ENCODE results near the gene FFAR1. TPM values are rescaled to one million over a fixed set of nuclear protein-coding genes. Genes with fewer than 3 reads are reported as not detected.

FFAR1 gene
- total and polyA plus RNA-seq, 2 donors (not counting 3 experiments of a cell fraction or from before 2014, with no cell fraction given) = not detected

DNA sequence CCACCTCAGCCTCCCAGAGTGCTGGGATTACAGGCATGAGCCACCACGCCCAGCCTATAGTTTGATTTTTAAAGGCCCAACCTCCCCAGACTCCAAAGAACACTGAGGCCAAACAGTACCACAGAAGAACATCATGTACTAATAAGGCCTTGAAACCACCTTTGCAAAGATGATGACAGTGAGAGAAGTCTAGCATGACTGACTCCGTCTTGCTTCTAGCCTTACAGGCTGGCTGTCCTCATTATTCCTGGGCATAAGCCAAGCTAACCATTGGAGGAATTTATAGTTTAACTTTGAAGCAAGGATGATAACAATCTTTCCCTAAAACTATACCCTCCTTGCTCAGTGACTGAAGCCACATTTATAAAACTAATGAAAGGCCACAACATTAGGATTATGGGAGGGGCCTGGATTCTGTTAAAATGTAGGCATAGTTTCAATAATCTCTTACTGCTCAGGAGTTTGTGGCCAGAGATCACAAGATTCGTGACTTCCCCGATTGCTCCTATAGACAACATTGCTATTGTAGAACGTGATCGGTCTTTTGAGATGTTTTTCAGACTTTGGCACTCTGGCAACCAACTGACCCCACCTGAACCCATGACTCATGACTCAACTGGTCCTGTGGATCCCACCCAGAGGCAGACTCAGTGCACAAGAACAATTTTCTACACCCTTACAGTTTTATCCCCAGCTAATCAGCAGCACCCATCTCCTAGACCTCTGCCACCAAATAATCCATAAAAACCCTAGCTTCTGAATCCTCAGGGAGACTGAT lies 40.8 kb downstream of the FFAR1 start:
- no peak overlapping the region for H3K4me2 ChIP-seq (ENCODE audit: insufficient read depth, low read length)
- BruUV-seq (replicated peaks) = no TSS peak
- dilution Hi-C loops (cut with MboI; ENCODE audit: extremely low pct_ligation_motif_present, low sequenced_read_pairs) (no loop called here), intact Hi-C loops (cut with micrococcal nuclease) (no loop called here)
- ChIA-PET CTCF (no interaction called here), POLR2A (no interaction called here)
- H3K4me3 ChIP-seq (replicated peaks in 1 of 3; ENCODE audit: insufficient read depth in 1 of 3, low read depth in 1 of 3, low read length in 3 of 3) = no peak overlapping the region
- no peaks in the 10 kb centered on the region for H3K9me3 ChIP-seq (replicated peaks; ENCODE audit: control insufficient read depth, insufficient read depth, low read length)
- no peak for TF ChIP-seq EZH2 (IDR thresholded peaks at IDR 0.05; ENCODE audit: borderline replicate concordance, low read depth, low read length, severe bottlenecking)
- TF ChIP-seq GATA2 (IDR thresholded peaks at IDR 0.05; ENCODE audit: insufficient read depth, insufficient read length, low read depth, low read length) = no peak
- TF ChIP-seq POLR2AphosphoS5 (IDR thresholded peaks at IDR 0.05; ENCODE audit: insufficient read depth, low read depth, low read length) = no peak
- TF ChIP-seq, protein P1, sequence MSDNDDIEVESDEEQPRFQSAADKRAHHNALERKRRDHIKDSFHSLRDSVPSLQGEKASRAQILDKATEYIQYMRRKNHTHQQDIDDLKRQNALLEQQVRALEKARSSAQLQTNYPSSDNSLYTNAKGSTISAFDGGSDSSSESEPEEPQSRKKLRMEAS (IDR thresholded peaks at IDR 0.05; ENCODE audit: insufficient read depth, insufficient read length) = no peak
- TF ChIP-seq JUN (IDR thresholded peaks at IDR 0.05; ENCODE audit: borderline replicate concordance, insufficient read depth, insufficient read length, low read depth) = no peak
- TF ChIP-seq FOS (IDR thresholded peaks at IDR 0.05; ENCODE audit: borderline replicate concordance, insufficient read depth, low read length) = no peak
- TF ChIP-seq, protein P2, sequence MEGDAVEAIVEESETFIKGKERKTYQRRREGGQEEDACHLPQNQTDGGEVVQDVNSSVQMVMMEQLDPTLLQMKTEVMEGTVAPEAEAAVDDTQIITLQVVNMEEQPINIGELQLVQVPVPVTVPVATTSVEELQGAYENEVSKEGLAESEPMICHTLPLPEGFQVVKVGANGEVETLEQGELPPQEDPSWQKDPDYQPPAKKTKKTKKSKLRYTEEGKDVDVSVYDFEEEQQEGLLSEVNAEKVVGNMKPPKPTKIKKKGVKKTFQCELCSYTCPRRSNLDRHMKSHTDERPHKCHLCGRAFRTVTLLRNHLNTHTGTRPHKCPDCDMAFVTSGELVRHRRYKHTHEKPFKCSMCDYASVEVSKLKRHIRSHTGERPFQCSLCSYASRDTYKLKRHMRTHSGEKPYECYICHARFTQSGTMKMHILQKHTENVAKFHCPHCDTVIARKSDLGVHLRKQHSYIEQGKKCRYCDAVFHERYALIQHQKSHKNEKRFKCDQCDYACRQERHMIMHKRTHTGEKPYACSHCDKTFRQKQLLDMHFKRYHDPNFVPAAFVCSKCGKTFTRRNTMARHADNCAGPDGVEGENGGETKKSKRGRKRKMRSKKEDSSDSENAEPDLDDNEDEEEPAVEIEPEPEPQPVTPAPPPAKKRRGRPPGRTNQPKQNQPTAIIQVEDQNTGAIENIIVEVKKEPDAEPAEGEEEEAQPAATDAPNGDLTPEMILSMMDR (IDR thresholded peaks at IDR 0.05; ENCODE audit: extremely low read depth in 1 of 2, insufficient read depth in 1 of 2, low read depth in 1 of 2, low read length in 2 of 2) = no peak
- no peak for TF ChIP-seq POLR2A (IDR thresholded peaks at IDR 0.05; ENCODE audit: low read depth, low read length)
- no peak for TF ChIP-seq MYC (IDR thresholded peaks at IDR 0.05; ENCODE audit: low read depth, low read length)
- no peaks in the 10 kb centered on the region for H3K9me1 ChIP-seq (replicated peaks; ENCODE audit: control insufficient read depth, extremely low read depth, insufficient read depth, low read length)
- DNase-seq (ENCODE audit: low read depth, low spot score) (no peak), FAIRE-seq (no peak)
- no peak overlapping the region for H2AFZ ChIP-seq (ENCODE audit: low read depth, low read length)
- no peaks in the 10 kb centered on the region for H4K20me1 ChIP-seq (replicated peaks; ENCODE audit: control insufficient read depth, extremely low read depth, insufficient read depth, low read length)
- no peaks in the 10 kb centered on the region for H3K36me3 ChIP-seq (ENCODE audit: control insufficient read depth in 2 of 2, extremely low read depth in 1 of 2, insufficient read depth in 2 of 2, low read length in 2 of 2)
- no peak overlapping the region for H3K9ac ChIP-seq (replicated peaks; ENCODE audit: extremely low read depth, insufficient read depth, low read length)
- no peaks in the 10 kb centered on the region for H3K4me1 ChIP-seq (ENCODE audit: control insufficient read depth, extremely low read depth, insufficient read depth, low read length)
- no peak overlapping the region for H3K27ac ChIP-seq (ENCODE audit: insufficient read depth, low read depth, low read length)
- no peaks in the 10 kb centered on the region for H3K79me2 ChIP-seq (ENCODE audit: control insufficient read depth, insufficient read depth, low read length)
- no peaks in the 10 kb centered on the region for H3K27me3 ChIP-seq (ENCODE audit: control insufficient read depth in 2 of 2, insufficient read depth in 2 of 2, low read length in 2 of 2)
